ENCODE results near the gene CNTNAP2. TPM values are rescaled to one million over a fixed set of nuclear protein-coding genes. Genes with fewer than 3 reads are reported as not detected.

CNTNAP2 gene
- total and polyA plus RNA-seq, 9 of the 15 experiments (the other 6 are each of a cell fraction or from before 2014, with no cell fraction given) = 0.04 to 0.62 (median 0.09) TPM; not detected in 4

DNA sequence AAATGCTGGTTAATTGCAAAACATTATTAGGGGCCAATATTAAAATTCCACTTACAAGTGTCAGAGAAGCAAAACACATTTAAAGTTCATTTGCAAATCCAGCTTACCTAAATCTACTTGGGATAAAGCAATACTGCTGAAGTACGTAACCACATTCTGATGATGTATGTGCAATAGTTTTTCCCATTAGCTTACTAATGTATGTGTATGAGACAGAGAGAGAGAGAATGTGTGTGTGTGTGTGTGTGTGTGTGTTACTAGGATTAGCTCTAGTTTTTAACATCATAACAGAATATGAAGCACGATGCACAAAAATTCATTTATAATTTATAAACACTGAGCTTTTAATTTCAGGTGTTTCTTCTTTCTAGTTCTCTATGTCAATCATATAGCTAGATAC, 1399.8 kb downstream of the CNTNAP2 start:
- H2AFZ ChIP-seq (ENCODE audit: low read depth, low read length) = no peak overlapping the region
- H3K27ac ChIP-seq (ENCODE audit: extremely low read depth, low read depth, low read length) = no peak overlapping the region
- H3K4me2 ChIP-seq (ENCODE audit: insufficient read depth, low read length) = no peak overlapping the region
- no peaks in the 10 kb centered on the region for H3K27me3 ChIP-seq (ENCODE audit: control insufficient read depth in 2 of 2, insufficient read depth in 2 of 2, low read length in 2 of 2)
- no peaks in the 10 kb centered on the region for H3K9me1 ChIP-seq (ENCODE audit: control insufficient read depth, insufficient read depth, low read length)
- 0% methylated on average over 2 of the region's 2 CpGs for WGBS (ENCODE audit: insufficient coverage, low coverage, missing lambda C conversion rate)
- in situ Hi-C loops (cut with MboI) = no loop called here
- DNase-seq (ENCODE audit: extremely low read depth in 1 of 4, low spot score in 3 of 4) (no peak), FAIRE-seq (no peak), ATAC-seq (no peak)
- no peaks in the 10 kb centered on the region; the same call in none of the 2 replicates for H3K9me3 ChIP-seq (replicated peaks; ENCODE audit: control insufficient read depth, insufficient read depth, low read depth, low read length)
- ChIA-PET POLR2A (no interaction called here), CTCF (ENCODE audit: low intra/inter-chr PET ratio) (no interaction called here)
- H3K79me2 ChIP-seq (ENCODE audit: control insufficient read depth, insufficient read depth, low read length) = no peaks in the 10 kb centered on the region
- intact Hi-C loops (cut with micrococcal nuclease) = no loop called here
- BruUV-seq (replicated peaks) = no TSS peak
- H3K4me1 ChIP-seq (replicated peaks in 1 of 2; ENCODE audit: control insufficient read depth in 2 of 2, insufficient read depth in 2 of 2, low read length in 2 of 2) = no peaks in the 10 kb centered on the region
- no peak overlapping the region for H3K4me3 ChIP-seq
- H4K20me1 ChIP-seq (replicated peaks; ENCODE audit: control insufficient read depth, insufficient read depth, low read length) = no peaks in the 10 kb centered on the region
- H3K9ac ChIP-seq (ENCODE audit: insufficient read depth in 1 of 2, low read depth in 2 of 2, low read length in 2 of 2) = no peak overlapping the region
- no peaks in the 10 kb centered on the region for H3K36me3 ChIP-seq (ENCODE audit: control insufficient read depth, insufficient read depth, low read length)
- TF ChIP-seq ARID2 (IDR thresholded peaks at IDR 0.05) (no peak), ZNF24 (IDR thresholded peaks at IDR 0.05) (no peak), RBM22 (IDR thresholded peaks at IDR 0.05; ENCODE audit: low read depth, low read length, poor library complexity, severe bottlenecking) (no peak), HMBOX1 (IDR thresholded peaks at IDR 0.05) (no peak), ZBTB33 (CRISPR knock-in tag; IDR thresholded peaks at IDR 0.05) (no peak), CBX1 (IDR thresholded peaks at IDR 0.05; ENCODE audit: low read depth) (no peak), BRF1 (IDR thresholded peaks at IDR 0.05; ENCODE audit: borderline replicate concordance, extremely low read depth, insufficient read length) (no peak), THRAP3 (IDR thresholded peaks at IDR 0.05; ENCODE audit: borderline replicate concordance) (no peak), SRSF3 (IDR thresholded peaks at IDR 0.05; ENCODE audit: insufficient read depth, low read length) (no peak), ELF2 (CRISPR knock-in tag; IDR thresholded peaks at IDR 0.05) (no peak), LCOR (CRISPR knock-in tag; IDR thresholded peaks at IDR 0.05) (no peak), HCFC1 (IDR thresholded peaks at IDR 0.05; ENCODE audit: low read depth, low read length) (no peak), TRIM25 (IDR thresholded peaks at IDR 0.05; ENCODE audit: borderline replicate concordance) (no peak), SREBF1 (IDR thresholded peaks at IDR 0.05; ENCODE audit: borderline replicate concordance, low read depth, low read length) (no peak)
- TF ChIP-seq, protein P1, sequence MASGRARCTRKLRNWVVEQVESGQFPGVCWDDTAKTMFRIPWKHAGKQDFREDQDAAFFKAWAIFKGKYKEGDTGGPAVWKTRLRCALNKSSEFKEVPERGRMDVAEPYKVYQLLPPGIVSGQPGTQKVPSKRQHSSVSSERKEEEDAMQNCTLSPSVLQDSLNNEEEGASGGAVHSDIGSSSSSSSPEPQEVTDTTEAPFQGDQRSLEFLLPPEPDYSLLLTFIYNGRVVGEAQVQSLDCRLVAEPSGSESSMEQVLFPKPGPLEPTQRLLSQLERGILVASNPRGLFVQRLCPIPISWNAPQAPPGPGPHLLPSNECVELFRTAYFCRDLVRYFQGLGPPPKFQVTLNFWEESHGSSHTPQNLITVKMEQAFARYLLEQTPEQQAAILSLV (tag; IDR thresholded peaks at IDR 0.05) = no peak
- TF ChIP-seq, protein P2, sequence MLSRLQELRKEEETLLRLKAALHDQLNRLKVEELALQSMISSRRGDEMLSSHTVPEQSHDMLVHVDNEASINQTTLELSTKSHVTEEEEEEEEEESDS (CRISPR knock-in tag; IDR thresholded peaks at IDR 0.05) = no peak
- TF ChIP-seq, protein P3, sequence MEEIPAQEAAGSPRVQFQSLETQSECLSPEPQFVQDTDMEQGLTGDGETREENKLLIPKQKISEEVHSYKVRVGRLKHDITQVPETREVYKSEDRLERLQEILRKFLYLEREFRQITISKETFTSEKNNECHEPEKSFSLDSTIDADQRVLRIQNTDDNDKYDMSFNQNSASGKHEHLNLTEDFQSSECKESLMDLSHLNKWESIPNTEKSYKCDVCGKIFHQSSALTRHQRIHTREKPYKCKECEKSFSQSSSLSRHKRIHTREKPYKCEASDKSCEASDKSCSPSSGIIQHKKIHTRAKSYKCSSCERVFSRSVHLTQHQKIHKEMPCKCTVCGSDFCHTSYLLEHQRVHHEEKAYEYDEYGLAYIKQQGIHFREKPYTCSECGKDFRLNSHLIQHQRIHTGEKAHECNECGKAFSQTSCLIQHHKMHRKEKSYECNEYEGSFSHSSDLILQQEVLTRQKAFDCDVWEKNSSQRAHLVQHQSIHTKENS (CRISPR knock-in tag; IDR thresholded peaks at IDR 0.05) = no peak
